ENCODE data around the gene ZFP36L2. TPM values are rescaled to one million over a fixed set of nuclear protein-coding genes. Genes with fewer than 3 reads are reported as not detected.

The ZFP36L2 gene
- total and polyA plus RNA-seq, 9 of the 15 experiments (the other 6 are each of a cell fraction or from before 2014, with no cell fraction given), result 4.1 to 60.6 (median 20.3) TPM

- TF ChIP-seq ETS1 (conservative IDR thresholded peaks at IDR 0.05; ENCODE audit: control insufficient read depth, low read depth, low read length) (no peak; the same call in 1 of the 2 replicates), NFRKB (IDR thresholded peaks at IDR 0.05; ENCODE audit: low read depth) (peak; percentile 82), BRCA1 (IDR thresholded peaks at IDR 0.05) (no peak), BRCA1 (CRISPR knock-in tag; IDR thresholded peaks at IDR 0.05) (no peak), TFAP4 (CRISPR knock-in tag; IDR thresholded peaks at IDR 0.05; ENCODE audit: borderline replicate concordance) (peak; percentile 34), ZNF644 (tag; IDR thresholded peaks at IDR 0.05; ENCODE audit: low read depth) (no peak), ZBTB1 (CRISPR knock-in tag; IDR thresholded peaks at IDR 0.05; ENCODE audit: borderline replicate concordance, low read depth) (no peak; the same call in 1 of the 2 replicates), NFIX (CRISPR knock-in tag; IDR thresholded peaks at IDR 0.05; ENCODE audit: low read depth) (no peak), ZNF140 (CRISPR knock-in tag; IDR thresholded peaks at IDR 0.05) (no peak), HNRNPLL (IDR thresholded peaks at IDR 0.05; ENCODE audit: low read depth, low read length, poor library complexity, severe bottlenecking) (no peak), PYGO2 (tag; IDR thresholded peaks at IDR 0.05) (no peak), ILF3 (IDR thresholded peaks at IDR 0.05; ENCODE audit: borderline replicate concordance) (no peak)
- TF ChIP-seq, protein P1, sequence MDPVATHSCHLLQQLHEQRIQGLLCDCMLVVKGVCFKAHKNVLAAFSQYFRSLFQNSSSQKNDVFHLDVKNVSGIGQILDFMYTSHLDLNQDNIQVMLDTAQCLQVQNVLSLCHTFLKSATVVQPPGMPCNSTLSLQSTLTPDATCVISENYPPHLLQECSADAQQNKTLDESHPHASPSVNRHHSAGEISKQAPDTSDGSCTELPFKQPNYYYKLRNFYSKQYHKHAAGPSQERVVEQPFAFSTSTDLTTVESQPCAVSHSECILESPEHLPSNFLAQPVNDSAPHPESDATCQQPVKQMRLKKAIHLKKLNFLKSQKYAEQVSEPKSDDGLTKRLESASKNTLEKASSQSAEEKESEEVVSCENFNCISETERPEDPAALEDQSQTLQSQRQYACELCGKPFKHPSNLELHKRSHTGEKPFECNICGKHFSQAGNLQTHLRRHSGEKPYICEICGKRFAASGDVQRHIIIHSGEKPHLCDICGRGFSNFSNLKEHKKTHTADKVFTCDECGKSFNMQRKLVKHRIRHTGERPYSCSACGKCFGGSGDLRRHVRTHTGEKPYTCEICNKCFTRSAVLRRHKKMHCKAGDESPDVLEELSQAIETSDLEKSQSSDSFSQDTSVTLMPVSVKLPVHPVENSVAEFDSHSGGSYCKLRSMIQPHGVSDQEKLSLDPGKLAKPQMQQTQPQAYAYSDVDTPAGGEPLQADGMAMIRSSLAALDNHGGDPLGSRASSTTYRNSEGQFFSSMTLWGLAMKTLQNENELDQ (CRISPR knock-in tag; IDR thresholded peaks at IDR 0.05; ENCODE audit: borderline replicate concordance), result no peak
- TF ChIP-seq, protein P2, sequence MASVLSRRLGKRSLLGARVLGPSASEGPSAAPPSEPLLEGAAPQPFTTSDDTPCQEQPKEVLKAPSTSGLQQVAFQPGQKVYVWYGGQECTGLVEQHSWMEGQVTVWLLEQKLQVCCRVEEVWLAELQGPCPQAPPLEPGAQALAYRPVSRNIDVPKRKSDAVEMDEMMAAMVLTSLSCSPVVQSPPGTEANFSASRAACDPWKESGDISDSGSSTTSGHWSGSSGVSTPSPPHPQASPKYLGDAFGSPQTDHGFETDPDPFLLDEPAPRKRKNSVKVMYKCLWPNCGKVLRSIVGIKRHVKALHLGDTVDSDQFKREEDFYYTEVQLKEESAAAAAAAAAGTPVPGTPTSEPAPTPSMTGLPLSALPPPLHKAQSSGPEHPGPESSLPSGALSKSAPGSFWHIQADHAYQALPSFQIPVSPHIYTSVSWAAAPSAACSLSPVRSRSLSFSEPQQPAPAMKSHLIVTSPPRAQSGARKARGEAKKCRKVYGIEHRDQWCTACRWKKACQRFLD (CRISPR knock-in tag; IDR thresholded peaks at IDR 0.05), result 0 out of 2 replicates have a peak, but pooled peaks have one; percentile 6
- TF ChIP-seq, protein P3, sequence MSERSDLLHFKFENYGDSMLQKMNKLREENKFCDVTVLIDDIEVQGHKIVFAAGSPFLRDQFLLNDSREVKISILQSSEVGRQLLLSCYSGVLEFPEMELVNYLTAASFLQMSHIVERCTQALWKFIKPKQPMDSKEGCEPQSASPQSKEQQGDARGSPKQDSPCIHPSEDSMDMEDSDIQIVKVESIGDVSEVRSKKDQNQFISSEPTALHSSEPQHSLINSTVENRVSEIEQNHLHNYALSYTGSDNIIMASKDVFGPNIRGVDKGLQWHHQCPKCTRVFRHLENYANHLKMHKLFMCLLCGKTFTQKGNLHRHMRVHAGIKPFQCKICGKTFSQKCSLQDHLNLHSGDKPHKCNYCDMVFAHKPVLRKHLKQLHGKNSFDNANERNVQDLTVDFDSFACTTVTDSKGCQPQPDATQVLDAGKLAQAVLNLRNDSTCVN (CRISPR knock-in tag; IDR thresholded peaks at IDR 0.05), result no peak
Measured at GRCh38 chr2:43226955-43227829, 786 bp upstream of the ZFP36L2 start (continued).

Measured in K562 (cell line).